ENCODE measurements around the gene GABRA1. TPM values are rescaled to one million over a fixed set of nuclear protein-coding genes. Genes with fewer than 3 reads are reported as not detected.

Gene GABRA1
- not detected for total RNA-seq

DNA sequence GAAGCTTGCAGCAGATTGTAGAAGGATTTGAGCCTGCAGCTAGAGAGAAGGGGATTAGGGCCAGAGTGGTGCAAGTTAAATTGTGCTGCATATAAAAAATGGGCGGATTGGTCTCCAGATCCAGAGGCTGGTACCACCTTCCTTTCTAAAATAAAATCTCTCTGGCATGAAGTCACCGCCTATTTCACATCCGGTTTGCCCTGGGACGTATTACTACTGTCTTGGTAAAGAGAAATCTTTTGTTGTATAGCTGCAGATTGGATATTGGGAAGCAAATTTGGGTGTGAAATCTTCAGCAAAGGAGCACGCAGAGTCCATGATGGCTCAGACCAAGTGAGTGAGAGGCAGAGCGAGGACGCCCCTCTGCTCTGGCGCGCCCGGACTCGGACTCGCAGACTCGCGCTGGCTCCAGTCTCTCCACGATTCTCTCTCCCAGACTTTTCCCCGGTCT, at the start of gene GABRA1:
Gene GABRA1 (plus strand): TSS at position 180 of the 451 bp plus-strand sequence. CDS start 2,691 bp downstream, outside the sequence.
- H3K36me3 ChIP-seq: no peaks in the 10 kb centered on the region
- H3K4me3 ChIP-seq: peak within 1 kb of the TSS in 1 of 4 donors; percentile 24
- peaks cover 0 to 12% (median 0%) of the 10 kb centered on the region in 3 donors for H3K4me1 ChIP-seq
- intact Hi-C loops (cut with DNase I): no loop called here
- 0 to 3% methylated on average over 5 to 13 of the region's 16 CpGs for WGBS, 2 donors
- peaks cover 0 to 49% (median 0%) of the 10 kb centered on the region in 4 donors for H3K27me3 ChIP-seq
- no peaks in the 10 kb centered on the region for H3K9me3 ChIP-seq
- TF ChIP-seq, protein P1, sequence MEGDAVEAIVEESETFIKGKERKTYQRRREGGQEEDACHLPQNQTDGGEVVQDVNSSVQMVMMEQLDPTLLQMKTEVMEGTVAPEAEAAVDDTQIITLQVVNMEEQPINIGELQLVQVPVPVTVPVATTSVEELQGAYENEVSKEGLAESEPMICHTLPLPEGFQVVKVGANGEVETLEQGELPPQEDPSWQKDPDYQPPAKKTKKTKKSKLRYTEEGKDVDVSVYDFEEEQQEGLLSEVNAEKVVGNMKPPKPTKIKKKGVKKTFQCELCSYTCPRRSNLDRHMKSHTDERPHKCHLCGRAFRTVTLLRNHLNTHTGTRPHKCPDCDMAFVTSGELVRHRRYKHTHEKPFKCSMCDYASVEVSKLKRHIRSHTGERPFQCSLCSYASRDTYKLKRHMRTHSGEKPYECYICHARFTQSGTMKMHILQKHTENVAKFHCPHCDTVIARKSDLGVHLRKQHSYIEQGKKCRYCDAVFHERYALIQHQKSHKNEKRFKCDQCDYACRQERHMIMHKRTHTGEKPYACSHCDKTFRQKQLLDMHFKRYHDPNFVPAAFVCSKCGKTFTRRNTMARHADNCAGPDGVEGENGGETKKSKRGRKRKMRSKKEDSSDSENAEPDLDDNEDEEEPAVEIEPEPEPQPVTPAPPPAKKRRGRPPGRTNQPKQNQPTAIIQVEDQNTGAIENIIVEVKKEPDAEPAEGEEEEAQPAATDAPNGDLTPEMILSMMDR (IDR thresholded peaks at IDR 0.05): no peak
- no peak for TF ChIP-seq POLR2A (IDR thresholded peaks at IDR 0.05)
- no peak within 1 kb of the TSS for H3K27ac ChIP-seq
- no peak for DNase-seq

DNA sequence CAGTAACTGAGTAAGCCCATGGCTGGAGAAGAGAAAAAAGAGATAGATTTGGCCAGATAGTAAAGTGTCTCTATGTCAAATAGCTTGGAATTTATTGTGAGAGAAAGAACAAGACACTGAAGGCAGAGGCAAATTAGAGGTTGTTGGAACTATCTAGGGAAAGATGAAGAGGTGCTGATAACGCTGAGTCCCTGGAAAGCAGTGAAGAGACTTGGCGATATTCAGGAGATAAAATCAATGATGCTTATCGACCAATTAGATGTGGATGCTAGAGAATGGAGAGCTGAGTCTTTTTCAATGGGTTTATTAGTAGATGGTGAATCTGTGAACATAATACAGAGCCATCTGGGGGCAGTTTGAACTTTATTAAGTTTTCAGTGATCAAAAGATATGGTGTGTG, 48.6 kb upstream of the GABRA1 start:
- H3K36me3 ChIP-seq: no peaks in the 10 kb centered on the region
- intact Hi-C loops (cut with DNase I): no loop called here
- no peak for TF ChIP-seq POLR2A (IDR thresholded peaks at IDR 0.05)
- TF ChIP-seq, protein P1 (IDR thresholded peaks at IDR 0.05): no peak
- no peak overlapping the region for H3K27ac ChIP-seq
- H3K27me3 ChIP-seq: no peaks in the 10 kb centered on the region
- 68 to 73% methylated on average over 3 of the region's 3 CpGs for WGBS, 2 donors
- H3K4me3 ChIP-seq: no peak overlapping the region
- DNase-seq: no peak
- H3K9me3 ChIP-seq: no peaks in the 10 kb centered on the region
- H3K4me1 ChIP-seq: no peaks in the 10 kb centered on the region

DNA sequence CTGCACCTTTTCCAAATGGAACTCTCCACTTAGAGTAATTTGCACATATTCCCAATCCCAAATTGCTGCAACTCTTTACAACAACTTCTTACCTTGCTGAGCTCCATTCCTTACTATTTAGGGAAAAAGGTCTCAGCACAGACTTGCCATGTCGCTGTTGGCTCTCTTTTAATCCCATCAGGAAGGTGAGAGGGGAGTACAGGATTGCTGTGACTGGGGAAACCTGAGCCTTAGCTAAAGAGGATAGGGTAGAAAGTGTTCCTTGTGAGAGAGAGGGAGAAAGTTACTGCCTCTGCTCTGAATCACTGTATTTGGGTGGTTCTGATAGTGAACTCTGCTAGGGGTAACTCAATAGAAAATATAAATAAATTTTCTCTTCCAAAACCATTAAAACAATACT, 43.7 kb upstream of the GABRA1 start:
- no peaks in the 10 kb centered on the region for H3K36me3 ChIP-seq
- H3K4me1 ChIP-seq: no peaks in the 10 kb centered on the region
- no peaks in the 10 kb centered on the region for H3K9me3 ChIP-seq
- 33 to 36% methylated on average over 1 of the region's 1 CpG for WGBS, 2 donors
- no peak overlapping the region for H3K4me3 ChIP-seq
- no peaks in the 10 kb centered on the region for H3K27me3 ChIP-seq
- intact Hi-C loops (cut with DNase I): no loop called here
- no peak overlapping the region for H3K27ac ChIP-seq
- TF ChIP-seq, protein P1 (IDR thresholded peaks at IDR 0.05): no peak
- TF ChIP-seq POLR2A (IDR thresholded peaks at IDR 0.05): no peak
- no peak for DNase-seq

DNA sequence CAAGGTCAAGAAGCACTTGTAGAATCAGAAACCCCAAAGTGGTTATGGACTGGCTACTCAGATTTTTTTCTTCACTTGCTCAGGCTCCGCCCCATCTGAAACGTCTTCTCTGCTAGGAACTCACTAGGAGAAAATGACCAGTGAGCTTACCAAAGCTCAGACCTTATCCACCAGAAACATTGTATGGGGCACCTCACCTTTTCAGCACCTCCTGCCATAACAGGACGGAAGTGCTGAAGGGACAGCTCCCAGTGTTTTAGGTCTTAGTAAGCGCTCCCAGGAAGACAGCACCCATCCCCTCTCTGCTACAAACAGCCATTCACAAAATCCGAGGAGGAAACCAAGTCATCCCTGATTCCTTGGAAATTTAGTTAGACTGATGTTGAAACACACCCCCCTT, 1.2 kb upstream of the GABRA1 start:
- no peak for DNase-seq
- no peak for TF ChIP-seq POLR2A (IDR thresholded peaks at IDR 0.05)
- TF ChIP-seq, protein P1 (IDR thresholded peaks at IDR 0.05): no peak
- H3K9me3 ChIP-seq: no peaks in the 10 kb centered on the region
- H3K4me1 ChIP-seq: peaks cover 0 to 12% (median 0%) of the 10 kb centered on the region in 3 donors
- H3K36me3 ChIP-seq: no peaks in the 10 kb centered on the region
- 9 to 11% methylated on average over 5 of the region's 5 CpGs for WGBS, 2 donors
- intact Hi-C loops (cut with DNase I): no loop called here
- no peak overlapping the region for H3K4me3 ChIP-seq
- H3K27ac ChIP-seq: no peak overlapping the region
- H3K27me3 ChIP-seq: peaks cover 0 to 49% (median 0%) of the 10 kb centered on the region in 4 donors

DNA sequence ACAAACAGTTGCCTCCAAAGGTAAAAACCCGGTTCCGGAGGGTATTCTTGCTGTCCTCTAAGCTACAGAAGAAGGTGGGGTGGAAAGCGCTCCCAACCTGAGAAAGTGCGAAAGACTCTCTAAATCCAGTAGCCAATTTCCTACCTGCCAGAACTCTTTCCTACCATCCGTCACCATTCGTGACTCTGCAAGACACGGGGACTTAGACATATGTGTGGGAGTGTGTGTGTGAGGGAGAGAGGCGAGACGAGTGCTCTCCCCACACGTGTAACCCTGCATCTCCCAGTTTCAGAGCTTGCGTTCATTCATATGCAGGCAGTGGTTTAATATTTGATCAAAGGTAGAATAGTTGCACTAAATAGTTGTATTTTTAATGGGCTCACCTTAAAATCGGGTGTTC, 473 bp upstream of the GABRA1 start:
- TF ChIP-seq POLR2A (IDR thresholded peaks at IDR 0.05): no peak
- TF ChIP-seq, protein P1 (IDR thresholded peaks at IDR 0.05): no peak
- Histone ChIP-seq H3K27me3 (peaks cover 0 to 49% (median 0%) of the 10 kb centered on the region in 4 donors), H3K4me1 (peaks cover 0 to 12% (median 0%) of the 10 kb centered on the region in 3 donors), H3K4me3 (no peak overlapping the region), H3K36me3 (no peaks in the 10 kb centered on the region), H3K27ac (no peak overlapping the region), H3K9me3 (no peaks in the 10 kb centered on the region)
- no peak for DNase-seq
- WGBS, 2 donors: 9% methylated on average over 12 of the region's 12 CpGs
- intact Hi-C loops (cut with DNase I): no loop called here

Data from esophagus squamous epithelium (tissue), 5 donors.